NCI-H446 treated with DMSO at 0.1 percent for 48 hours (cell line): ENCODE results near the gene VCX2.
"Not testable (repeated sequence)": the region's sequence is repeated elsewhere in the genome, so short reads cannot be mapped to it uniquely, and the experiment has no call there.

ENCODE experiments used
- DNase-seq: peaks from one replicate; lab custom pipeline; 2025; lab: John Stamatoyannopoulos, UW

The VCX2 gene

GRCh38 chrX:8171169-8171568, at the start of gene VCX2:
Gene VCX2, minus strand, starts transcription at chrX:8171267. Its CDS starts 624 bp downstream, at chrX:8170643.
- DNase-seq: not testable (repeated sequence)

GRCh38 chrX:8204943-8205342, 33.9 kb upstream of the VCX2 start:
- no peak for DNase-seq

GRCh38 chrX:8204169-8204935, 33.3 kb upstream of the VCX2 start:
- no peak for DNase-seq

GRCh38 chrX:8201896-8202331, 30.8 kb upstream of the VCX2 start:
- no peak for DNase-seq

DNA sequence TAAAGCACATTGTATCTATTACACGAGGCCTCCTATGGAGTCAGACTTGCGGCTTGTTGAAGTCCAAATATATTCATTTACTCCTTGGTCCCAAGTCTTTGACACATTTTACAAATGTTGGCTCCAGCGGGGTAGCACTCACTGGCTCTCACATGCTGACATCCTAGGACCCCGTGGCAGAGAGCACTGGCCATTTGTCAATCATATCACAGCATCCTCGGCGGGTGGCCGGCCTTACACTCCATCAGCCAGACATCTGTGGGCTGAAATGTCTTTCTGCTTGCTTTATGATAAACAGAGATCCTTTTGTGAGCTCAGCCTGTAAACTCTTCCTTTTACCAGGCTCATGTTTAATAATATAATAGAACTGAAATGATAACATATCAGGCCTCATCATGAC, 25.7 kb upstream of the VCX2 start:
- no peak for DNase-seq

DNA sequence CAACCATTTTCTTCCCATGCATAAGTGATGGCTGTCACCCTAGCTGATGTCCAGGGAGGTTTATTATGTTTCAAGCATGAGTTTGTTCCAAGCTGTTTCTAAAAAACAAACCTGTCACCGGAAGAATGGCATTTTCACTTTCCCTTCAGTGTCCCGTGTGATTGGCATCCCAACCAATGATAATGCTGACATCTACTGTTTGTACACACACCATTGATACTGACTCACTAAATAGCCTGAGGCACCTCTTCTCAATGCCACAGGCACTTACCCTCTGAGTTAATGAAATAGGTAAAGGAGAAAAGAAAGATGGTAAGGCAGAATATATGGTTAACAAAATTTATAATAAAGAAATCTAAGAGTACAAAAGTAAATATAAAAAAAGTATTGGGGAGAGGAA, 23.1 kb upstream of the VCX2 start:
- no peak for DNase-seq

GRCh38 chrX:8192276-8192675, 21.2 kb upstream of the VCX2 start:
- no peak for DNase-seq

DNA sequence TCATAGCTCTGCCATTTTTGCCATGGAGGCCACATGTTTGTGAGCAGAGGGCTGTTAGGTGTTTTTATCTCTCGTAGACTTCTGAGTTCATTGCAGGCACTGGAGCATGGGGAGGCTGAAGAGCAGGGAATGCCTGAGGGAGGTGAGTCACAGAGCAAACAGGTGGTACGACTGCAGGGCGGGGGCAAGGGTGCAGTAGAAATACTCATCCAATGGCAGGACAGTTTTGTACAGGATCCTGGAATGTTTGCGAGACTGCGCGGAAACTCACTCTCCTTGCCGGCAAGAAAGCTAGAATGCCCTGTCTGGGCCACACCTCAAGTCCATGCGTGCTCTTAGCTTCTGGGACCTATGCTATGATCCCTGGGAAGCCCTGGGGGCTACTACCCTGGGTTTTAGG, 20.0 kb upstream of the VCX2 start:
- DNase-seq: no peak

- DNase-seq: no peak
These were observed 19.3 kb upstream of the VCX2 start for GRCh38 chrX:8190341-8190830.

DNA sequence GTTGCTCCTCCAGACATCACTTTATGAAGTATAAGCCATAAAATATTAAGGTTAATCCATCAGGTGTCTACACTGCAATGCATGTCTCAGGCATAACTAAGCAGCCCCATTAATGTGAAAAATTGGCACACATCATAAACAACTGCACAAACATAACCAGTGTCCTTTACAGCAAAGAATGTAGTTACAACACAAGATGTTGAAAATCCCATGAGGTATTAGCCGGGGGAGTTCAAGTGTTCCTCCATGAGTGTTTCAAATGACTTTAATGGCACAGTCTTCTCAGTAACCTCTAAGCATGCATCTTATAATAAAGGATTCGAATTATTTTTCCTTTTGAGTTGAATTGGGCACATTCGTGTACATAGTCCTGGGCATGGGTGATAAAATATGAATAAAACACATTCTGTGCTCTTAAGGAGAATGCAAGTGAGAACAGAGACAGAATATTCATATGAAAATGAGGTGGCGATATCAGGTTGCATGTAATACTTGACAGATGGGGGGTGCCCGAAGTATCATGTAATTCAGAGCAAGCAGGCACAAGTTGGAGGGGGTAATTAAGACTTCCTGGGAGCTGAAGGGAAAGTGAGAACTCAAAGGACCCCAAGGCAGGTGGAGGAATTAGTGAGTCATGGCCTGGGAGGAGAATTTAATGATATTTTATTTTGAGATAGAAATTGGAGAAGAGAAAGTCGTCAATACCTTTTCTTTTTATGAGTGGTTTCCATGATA, 18.2 kb upstream of the VCX2 start:
- no peak for DNase-seq

GRCh38 chrX:8183346-8183745, 12.3 kb upstream of the VCX2 start:
- no peak for DNase-seq

- no peak for DNase-seq
These were observed 8.6 kb upstream of the VCX2 start for GRCh38 chrX:8179656-8180055.

DNA sequence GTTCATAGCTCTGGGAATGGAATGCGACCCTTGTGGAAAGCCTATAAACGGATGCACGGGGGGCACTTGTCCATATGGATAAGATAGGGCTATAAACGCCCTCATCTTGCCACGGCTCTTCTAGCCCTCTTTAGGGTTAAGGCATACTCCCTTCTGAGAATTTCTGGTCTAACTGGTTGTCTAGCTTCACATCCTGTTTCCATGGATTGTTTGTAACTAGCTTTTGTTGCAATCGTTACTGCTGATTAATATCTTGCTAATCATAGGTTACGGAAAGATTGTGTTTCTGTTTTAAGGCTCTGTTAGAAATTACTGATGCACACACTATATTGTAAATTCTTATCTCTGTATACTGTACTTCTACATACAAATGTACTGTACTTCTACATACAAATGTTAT, 17.1 kb downstream of the VCX2 start:
- not testable (repeated sequence) for DNase-seq

GRCh38 chrX:8147226-8147625, 23.8 kb downstream of the VCX2 start:
- no peak for DNase-seq

DNA sequence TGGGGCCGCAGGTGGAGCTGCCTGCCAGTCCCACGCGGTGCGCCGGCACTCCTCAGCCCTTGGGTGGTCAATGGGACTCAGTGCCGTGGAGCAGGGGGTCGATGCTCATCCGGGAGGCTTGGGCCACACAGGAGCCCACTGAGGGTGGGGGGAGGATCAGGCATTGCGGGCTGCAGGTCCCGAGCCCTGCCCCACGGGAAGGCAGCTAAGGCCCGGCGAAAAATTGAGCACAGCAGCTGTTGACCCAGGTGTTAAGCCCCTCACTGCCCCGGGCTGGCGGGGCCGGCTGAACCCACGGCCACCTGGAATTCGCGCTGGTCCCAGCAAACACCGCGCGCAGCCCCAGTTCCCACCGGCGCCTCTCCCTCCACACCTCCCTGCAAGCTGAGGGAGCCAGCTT, 26.1 kb downstream of the VCX2 start:
- DNase-seq: no peak

DNA sequence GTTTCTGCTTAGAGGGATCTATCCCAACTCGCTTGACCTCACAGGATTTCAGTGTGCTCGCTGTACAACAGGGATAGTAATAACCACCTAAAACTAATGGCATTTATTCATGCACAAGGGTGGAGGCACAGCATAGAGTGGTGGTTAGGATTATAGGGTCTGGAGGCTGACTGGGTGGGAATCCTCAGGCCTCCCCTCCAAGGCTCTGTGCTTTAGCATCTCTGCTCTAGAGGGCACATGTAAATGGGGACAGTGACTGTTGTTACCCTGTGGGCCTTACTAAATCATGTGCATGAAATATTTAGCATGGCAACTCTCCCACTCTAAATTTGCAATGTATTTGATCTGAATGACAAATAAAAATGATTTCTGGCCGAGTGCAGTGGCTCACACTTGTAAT, 29.2 kb downstream of the VCX2 start:
- no peak for DNase-seq

GRCh38 chrX:8140986-8141744, 29.9 kb downstream of the VCX2 start:
- DNase-seq: no peak

GRCh38 chrX:8139716-8140115, 31.4 kb downstream of the VCX2 start:
- no peak for DNase-seq

DNA sequence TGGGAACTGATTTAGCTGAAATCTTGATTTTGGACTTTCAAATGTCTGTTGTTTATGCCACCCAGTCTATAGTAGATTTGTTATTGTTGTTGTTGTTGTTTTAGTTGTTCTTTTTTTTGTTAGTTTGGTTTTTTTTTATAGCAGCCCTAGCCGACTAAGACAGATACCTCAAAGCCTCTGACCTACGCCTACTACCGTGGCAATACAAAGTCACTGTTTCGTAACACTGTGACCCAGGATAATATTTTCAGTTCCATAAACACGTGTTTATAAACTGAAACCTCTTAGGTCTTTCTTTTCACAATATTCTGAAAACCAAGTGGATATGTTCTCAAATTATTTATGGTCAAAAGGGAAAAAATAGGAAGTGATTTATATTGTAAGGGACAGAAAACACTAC, 32.8 kb downstream of the VCX2 start:
- no peak for DNase-seq

GRCh38 chrX:8126648-8127047, 44.4 kb downstream of the VCX2 start:
- no peak for DNase-seq

- no peak for DNase-seq
These were observed 45.0 kb downstream of the VCX2 start for GRCh38 chrX:8126092-8126491.

- no peak for DNase-seq
These were observed 45.5 kb downstream of the VCX2 start for GRCh38 chrX:8125566-8125965.

DNA sequence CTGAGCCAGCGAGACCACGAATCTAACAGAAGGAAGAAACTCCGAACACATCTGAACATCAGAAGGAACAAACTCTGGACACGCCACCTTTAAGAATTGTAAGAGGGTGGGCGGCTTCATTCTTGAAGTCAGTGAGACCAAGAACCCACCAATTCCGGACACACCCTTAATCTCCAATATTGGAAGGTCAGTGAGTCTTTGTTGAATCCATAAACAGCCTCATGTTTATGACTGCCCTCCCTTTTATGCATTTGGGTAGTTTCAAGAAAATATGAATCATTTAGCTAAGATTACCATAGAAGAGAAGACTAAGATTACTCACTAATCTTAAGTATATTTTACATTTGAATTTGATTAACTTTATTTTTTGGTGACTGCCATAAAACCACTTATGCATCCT, 48.5 kb downstream of the VCX2 start:
- DNase-seq: no peak
